ENCODE results near the gene TENT5C.

TENT5C gene

DNA sequence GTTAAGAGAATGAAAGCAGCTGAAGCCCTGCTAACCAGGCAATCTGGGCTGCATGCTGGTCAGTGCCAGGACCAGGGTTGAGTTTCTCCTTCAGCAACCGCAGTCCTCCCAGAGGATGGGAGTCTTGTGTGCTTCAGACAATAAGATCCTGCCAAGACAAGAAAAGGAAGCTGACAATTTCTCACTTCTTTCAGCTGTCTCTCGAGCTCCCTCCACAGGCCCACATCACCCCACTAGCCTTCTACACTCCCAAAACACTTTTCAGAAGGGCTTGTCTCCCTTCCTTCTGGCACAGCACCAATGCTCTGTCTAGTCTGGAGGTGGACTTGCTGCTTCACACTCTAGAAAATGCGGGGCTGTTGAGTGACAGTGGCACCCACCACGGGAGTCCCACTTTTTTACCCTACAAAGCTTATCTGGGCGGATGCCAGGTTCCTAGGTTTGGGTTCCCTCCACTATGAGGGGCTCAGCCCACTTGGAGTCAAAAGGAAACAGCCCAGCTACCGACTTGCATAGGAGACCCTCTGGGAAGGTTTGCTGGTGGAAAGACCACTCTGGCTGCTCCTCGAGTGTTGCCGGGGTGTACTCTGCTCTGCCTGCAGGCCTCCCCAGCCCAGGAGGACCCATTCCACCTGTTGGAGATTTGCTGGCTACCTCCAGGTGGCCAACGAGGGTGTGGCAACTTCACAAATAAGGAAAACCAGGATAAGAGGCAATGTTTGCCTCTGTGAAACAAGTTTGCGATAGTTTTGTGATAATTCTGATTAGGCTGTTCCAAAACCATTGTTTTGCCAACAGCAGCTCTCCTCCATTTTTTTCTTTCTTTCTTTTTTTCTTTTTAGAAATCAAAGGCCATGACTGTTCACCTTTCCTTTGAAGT is 68.9 kb downstream of the TENT5C start (continued):
- TF ChIP-seq, protein P1, sequence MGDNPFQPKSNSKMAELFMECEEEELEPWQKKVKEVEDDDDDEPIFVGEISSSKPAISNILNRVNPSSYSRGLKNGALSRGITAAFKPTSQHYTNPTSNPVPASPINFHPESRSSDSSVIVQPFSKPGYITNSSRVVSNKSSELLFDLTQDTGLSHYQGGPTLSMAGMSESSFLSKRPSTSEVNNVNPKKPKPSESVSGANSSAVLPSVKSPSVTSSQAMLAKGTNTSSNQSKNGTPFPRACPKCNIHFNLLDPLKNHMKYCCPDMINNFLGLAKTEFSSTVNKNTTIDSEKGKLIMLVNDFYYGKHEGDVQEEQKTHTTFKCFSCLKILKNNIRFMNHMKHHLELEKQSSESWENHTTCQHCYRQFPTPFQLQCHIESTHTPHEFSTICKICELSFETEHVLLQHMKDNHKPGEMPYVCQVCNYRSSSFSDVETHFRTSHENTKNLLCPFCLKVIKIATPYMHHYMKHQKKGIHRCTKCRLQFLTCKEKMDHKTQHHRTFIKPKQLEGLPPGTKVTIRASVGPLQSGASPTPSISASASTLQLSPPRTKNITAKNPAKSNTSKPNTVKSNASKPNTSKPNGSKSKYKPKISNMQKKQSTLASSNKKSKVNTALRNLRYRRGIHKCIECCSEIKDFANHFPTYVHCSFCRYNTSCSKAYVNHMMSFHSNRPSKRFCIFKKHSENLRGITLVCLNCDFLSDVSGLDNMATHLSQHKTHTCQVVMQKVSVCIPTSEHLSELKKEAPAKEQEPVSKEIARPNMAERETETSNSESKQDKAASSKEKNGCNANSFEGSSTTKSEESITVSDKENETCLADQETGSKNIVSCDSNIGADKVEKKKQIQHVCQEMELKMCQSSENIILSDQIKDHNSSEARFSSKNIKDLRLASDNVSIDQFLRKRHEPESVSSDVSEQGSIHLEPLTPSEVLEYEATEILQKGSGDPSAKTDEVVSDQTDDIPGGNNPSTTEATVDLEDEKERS (tag by site-specific recombination; IDR thresholded peaks at IDR 0.05): no peak

DNA sequence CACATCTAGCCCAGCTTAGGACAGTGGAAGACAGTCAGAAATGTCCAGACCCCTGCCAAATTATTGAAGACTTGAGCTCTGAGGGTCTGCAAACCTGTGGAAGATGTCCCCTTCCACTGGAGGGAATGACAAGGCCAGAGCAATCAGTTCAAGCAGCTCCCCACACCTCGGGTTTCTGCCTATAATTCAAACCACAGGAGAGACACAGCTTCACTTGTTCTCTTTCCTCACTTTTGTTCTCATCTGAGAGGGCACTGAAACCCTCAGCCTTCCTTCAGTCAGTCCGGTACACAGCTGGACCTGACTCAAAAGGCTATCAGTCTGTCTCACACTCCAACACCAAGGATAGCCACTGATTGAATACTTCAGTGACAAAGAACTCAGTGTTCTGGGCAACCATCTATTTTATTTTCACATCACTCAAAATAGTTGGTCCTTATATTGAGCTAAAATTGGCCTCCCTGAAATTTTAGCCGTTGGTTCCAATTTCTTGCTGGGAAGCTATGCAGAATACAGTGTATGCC is 70.1 kb downstream of the TENT5C start:
- POLR2A ChIA-PET: no interaction called here
- CTCF ChIA-PET: interaction anchor here (2.6 kb wide), 1 partner anchor 141 kb away, joined by 9 read pairs; no protein-coding TSS in a partner anchor
- no peak for TF ChIP-seq ZNF501 (tag by site-specific recombination; IDR thresholded peaks at IDR 0.05)
- TF ChIP-seq SP2 (tag by site-specific recombination; IDR thresholded peaks at IDR 0.05): no peak
- TF ChIP-seq IKZF3 (tag by site-specific recombination; IDR thresholded peaks at IDR 0.05): no peak
- no peak for TF ChIP-seq HOXD13 (CRISPR knock-in tag; IDR thresholded peaks at IDR 0.05; ENCODE audit: borderline replicate concordance)
- TF ChIP-seq, protein P2, sequence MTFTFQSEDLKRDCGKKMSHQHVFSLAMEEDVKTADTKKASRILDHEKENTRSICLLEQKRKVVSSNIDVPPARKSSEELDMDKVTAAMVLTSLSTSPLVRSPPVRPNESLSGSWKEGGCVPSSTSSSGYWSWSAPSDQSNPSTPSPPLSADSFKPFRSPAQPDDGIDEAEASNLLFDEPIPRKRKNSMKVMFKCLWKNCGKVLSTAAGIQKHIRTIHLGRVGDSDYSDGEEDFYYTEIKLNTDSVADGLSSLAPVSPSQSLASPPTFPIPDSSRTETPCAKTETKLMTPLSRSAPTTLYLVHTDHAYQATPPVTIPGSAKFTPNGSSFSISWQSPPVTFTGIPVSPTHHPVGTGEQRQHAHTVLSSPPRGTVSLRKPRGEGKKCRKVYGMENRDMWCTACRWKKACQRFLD (tag by site-specific recombination; IDR thresholded peaks at IDR 0.05): no peak
- TF ChIP-seq ZNF747 (tag by site-specific recombination; IDR thresholded peaks at IDR 0.05): no peak
- no peak for TF ChIP-seq ZNF274 (IDR thresholded peaks at IDR 0.05; ENCODE audit: low read length)
- TF ChIP-seq ZNF274 (tag by site-specific recombination; IDR thresholded peaks at IDR 0.05; ENCODE audit: borderline replicate concordance): no peak
- TF ChIP-seq ZNF354C (tag by site-specific recombination; IDR thresholded peaks at IDR 0.05; ENCODE audit: borderline replicate concordance, low read depth): no peak
- no peak for TF ChIP-seq ZNF549 (tag by site-specific recombination; IDR thresholded peaks at IDR 0.05)
- TF ChIP-seq ZNF585B (tag by site-specific recombination; IDR thresholded peaks at IDR 0.05): no peak
- no peak for TF ChIP-seq ZNF239 (tag by site-specific recombination; IDR thresholded peaks at IDR 0.05)
- no peak for TF ChIP-seq ZNF660 (tag by site-specific recombination; IDR thresholded peaks at IDR 0.05)
- no peak for TF ChIP-seq GLI4 (tag by site-specific recombination; IDR thresholded peaks at IDR 0.05)
- TF ChIP-seq ZNF335 (tag by site-specific recombination; conservative IDR thresholded peaks at IDR 0.05): no peak
- TF ChIP-seq ZNF121 (tag by site-specific recombination; IDR thresholded peaks at IDR 0.05): no peak
- no peak for TF ChIP-seq ZSCAN16 (tag by site-specific recombination; IDR thresholded peaks at IDR 0.05)
- TF ChIP-seq ZNF302 (tag by site-specific recombination; IDR thresholded peaks at IDR 0.05; ENCODE audit: low read depth): no peak
- no peak overlapping the region for H3K27ac ChIP-seq (ENCODE audit: extremely low read depth, low read depth, low read length)
- no peak overlapping the region for H3K4me3 ChIP-seq (ENCODE audit: low read depth, low read length)
- H3K36me3 ChIP-seq (ENCODE audit: control insufficient read depth in 2 of 2, insufficient read depth in 1 of 2, low read length in 2 of 2): no peaks in the 10 kb centered on the region
- H3K9me3 ChIP-seq (ENCODE audit: control insufficient read depth, insufficient read depth, low read depth, low read length): no peaks in the 10 kb centered on the region
- H3K4me1 ChIP-seq (ENCODE audit: control insufficient read depth, insufficient read depth, low read length): no peaks in the 10 kb centered on the region

DNA sequence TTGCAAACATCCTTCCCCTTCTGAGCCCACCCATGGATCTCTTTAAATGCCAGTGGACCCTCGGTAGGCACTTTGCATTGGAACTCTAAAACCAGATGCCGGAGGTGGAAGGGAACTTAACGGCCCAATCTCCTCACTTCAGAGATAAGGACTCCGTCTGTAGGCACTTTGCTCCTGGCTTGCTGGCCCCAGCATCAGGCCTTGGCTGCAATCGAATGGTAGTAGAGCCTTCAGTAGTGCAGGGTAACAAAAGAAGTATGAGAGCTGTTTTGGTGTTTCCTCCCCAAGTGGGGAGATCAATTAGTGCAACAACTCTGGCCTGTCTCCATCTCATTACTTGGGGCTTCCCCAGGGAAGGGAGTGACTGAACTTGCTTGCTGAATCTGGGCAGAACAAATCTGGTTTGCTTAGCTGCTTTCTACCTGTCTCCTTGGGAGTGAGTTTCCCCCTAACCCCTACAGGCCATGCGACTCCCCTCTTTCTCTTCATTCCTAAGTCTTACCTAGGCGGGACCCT is 70.8 kb downstream of the TENT5C start:
- Histone ChIP-seq H3K4me3 (ENCODE audit: low read depth, low read length) (no peak overlapping the region), H3K27ac (ENCODE audit: extremely low read depth, low read depth, low read length) (no peak overlapping the region), H3K36me3 (ENCODE audit: control insufficient read depth in 2 of 2, insufficient read depth in 1 of 2, low read length in 2 of 2) (no peaks in the 10 kb centered on the region), H3K9me3 (ENCODE audit: control insufficient read depth, insufficient read depth, low read depth, low read length) (no peaks in the 10 kb centered on the region), H3K4me1 (ENCODE audit: control insufficient read depth, insufficient read depth, low read length) (no peaks in the 10 kb centered on the region)
- ChIA-PET POLR2A (no interaction called here), CTCF (no interaction called here)
- no peak for TF ChIP-seq ZNF76 (tag by site-specific recombination; IDR thresholded peaks at IDR 0.05; ENCODE audit: borderline replicate concordance, low read depth)
- TF ChIP-seq ZNF558 (tag by site-specific recombination; IDR thresholded peaks at IDR 0.05): no peak
- TF ChIP-seq, protein P3, sequence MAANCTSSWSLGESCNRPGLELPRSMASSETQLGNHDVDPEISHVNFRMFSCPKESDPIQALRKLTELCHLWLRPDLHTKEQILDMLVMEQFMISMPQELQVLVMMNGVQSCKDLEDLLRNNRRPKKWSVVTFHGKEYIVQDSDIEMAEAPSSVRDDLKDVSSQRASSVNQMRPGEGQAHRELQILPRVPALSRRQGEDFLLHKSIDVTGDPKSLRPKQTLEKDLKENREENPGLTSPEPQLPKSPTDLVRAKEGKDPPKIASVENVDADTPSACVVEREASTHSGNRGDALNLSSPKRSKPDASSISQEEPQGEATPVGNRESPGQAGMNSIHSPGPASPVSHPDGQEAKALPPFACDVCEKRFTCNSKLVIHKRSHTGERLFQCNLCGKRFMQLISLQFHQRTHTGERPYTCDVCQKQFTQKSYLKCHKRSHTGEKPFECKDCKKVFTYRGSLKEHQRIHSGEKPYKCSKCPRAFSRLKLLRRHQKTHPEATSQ (tag by site-specific recombination; IDR thresholded peaks at IDR 0.05): no peak
- TF ChIP-seq SP7 (tag by site-specific recombination; IDR thresholded peaks at IDR 0.05): no peak
- TF ChIP-seq ZNF791 (tag by site-specific recombination; IDR thresholded peaks at IDR 0.05): no peak
- TF ChIP-seq ZNF133 (tag by site-specific recombination; IDR thresholded peaks at IDR 0.05): no peak
- TF ChIP-seq, protein P4, sequence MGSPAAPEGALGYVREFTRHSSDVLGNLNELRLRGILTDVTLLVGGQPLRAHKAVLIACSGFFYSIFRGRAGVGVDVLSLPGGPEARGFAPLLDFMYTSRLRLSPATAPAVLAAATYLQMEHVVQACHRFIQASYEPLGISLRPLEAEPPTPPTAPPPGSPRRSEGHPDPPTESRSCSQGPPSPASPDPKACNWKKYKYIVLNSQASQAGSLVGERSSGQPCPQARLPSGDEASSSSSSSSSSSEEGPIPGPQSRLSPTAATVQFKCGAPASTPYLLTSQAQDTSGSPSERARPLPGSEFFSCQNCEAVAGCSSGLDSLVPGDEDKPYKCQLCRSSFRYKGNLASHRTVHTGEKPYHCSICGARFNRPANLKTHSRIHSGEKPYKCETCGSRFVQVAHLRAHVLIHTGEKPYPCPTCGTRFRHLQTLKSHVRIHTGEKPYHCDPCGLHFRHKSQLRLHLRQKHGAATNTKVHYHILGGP (tag by site-specific recombination; IDR thresholded peaks at IDR 0.05): no peak
- TF ChIP-seq ZNF214 (tag by site-specific recombination; IDR thresholded peaks at IDR 0.05; ENCODE audit: borderline replicate concordance): no peak

Data from HEK293 (cell line).